A673 (cell line): ENCODE measurements around the gene JCHAIN. TPM values are rescaled to one million over a fixed set of nuclear protein-coding genes. Genes with fewer than 3 reads are reported as not detected.

Experiments
- BruUV-seq: library from RNA; stranded (reverse); fragments of 400-500 nt; replicated peaks from 2 replicates; lab custom pipeline; 2021; lab: Mats Ljungman, UMichigan
- CTCF ChIA-PET: fragments of 300-600 bp; sonication (Branson Sonifier 250); formaldehyde crosslinking; loops from one replicate; lab custom pipeline; 2022; ENCODE audit warnings: antibody characterized with exemption; lab: Charles Lee
- POLR2A ChIA-PET: fragments of 300-600 bp; sonication (Branson Sonifier 250); formaldehyde crosslinking; loops from one replicate; lab custom pipeline; 2022; ENCODE audit warnings: antibody characterized with exemption; ENCODE audit not compliant: low non-redundant PET; lab: Charles Lee
- DNase-seq: peaks from one replicate; pipeline ENCODE4 v3.0.0-alpha.2; 2015; ENCODE audit warnings: low spot score
- H3K27ac ChIP-seq: fragments of 200-600 bp; sonication (generic); 2 replicates; pipeline ENCODE4 v1.5.1; 2016; ENCODE audit warnings: mixed run types, low read depth, mild to moderate bottlenecking, mixed read lengths, antibody characterized with exemption, low read length; ENCODE audit not compliant: poor library complexity, severe bottlenecking
- H3K27me3 ChIP-seq: fragments of 200-600 bp; sonication (generic); replicated peaks from 2 replicates; pipeline ENCODE4 v1.6.1; 2017; ENCODE audit warnings: mixed run types, low read depth, mild to moderate bottlenecking, mixed read lengths, antibody characterized with exemption, low read length; ENCODE audit not compliant: insufficient read depth, poor library complexity
- H3K36me3 ChIP-seq: fragments of 200-600 bp; sonication (generic); 2 replicates; pipeline ENCODE4 v1.6.1; 2016; ENCODE audit warnings: mixed run types, mild to moderate bottlenecking, mixed read lengths, antibody characterized with exemption, low read length; ENCODE audit not compliant: insufficient read depth, poor library complexity, severe bottlenecking
- H3K4me1 ChIP-seq: fragments of 200-600 bp; sonication (generic); 2 replicates; pipeline ENCODE4 v1.6.1; 2017; ENCODE audit warnings: mixed run types, mild to moderate bottlenecking, mixed read lengths, antibody characterized with exemption, low read length; ENCODE audit not compliant: insufficient read depth, poor library complexity, severe bottlenecking
- H3K4me3 ChIP-seq: fragments of 200-600 bp; sonication (generic); 2 replicates; pipeline ENCODE4 v1.5.1; 2016; ENCODE audit warnings: low read depth, mixed run types, mild to moderate bottlenecking, mixed read lengths, low read length; ENCODE audit not compliant: poor library complexity, severe bottlenecking
- H3K9me3 ChIP-seq: fragments of 200-600 bp; sonication (generic); 2 replicates; pipeline ENCODE4 v1.6.1; 2016; ENCODE audit warnings: mixed run types, low read depth, mild to moderate bottlenecking, mixed read lengths, antibody characterized with exemption, low read length; ENCODE audit not compliant: poor library complexity, severe bottlenecking
- EZH2 ChIP-seq: fragments of 200-600 bp; sonication (generic); IDR thresholded peaks from 2 replicates; pipeline ENCODE4 v1.6.1; 2017; ENCODE audit warnings: borderline replicate concordance, low read depth, mild to moderate bottlenecking, mixed read lengths, antibody characterized with exemption, low read length; ENCODE audit not compliant: poor library complexity, severe bottlenecking
- intact Hi-C: fragments of 100-400 bp; cut with micrococcal nuclease; formaldehyde crosslinking; loops from one replicate; pipeline ENCODE4 v1.10.0; 2022; ENCODE audit not compliant: unreplicated experiment
- total RNA-seq: library from RNA; stranded (reverse); gene quantifications from 2 replicates; pipeline ENCODE4 v1.2.3, GENCODE V29; 2021
- TF ChIP-seq, protein P1 (sequence below): fragments of 300-800, 200-600 bp; sonication (generic); conservative IDR thresholded peaks from 2 replicates; pipeline ENCODE4 v1.5.1; 2017; ENCODE audit warnings: low read depth, mild to moderate bottlenecking, antibody characterized with exemption, low read length, moderate library complexity, mixed read lengths

JCHAIN gene
- total RNA-seq, 1 experiment from 2014 or later, result not detected

DNA sequence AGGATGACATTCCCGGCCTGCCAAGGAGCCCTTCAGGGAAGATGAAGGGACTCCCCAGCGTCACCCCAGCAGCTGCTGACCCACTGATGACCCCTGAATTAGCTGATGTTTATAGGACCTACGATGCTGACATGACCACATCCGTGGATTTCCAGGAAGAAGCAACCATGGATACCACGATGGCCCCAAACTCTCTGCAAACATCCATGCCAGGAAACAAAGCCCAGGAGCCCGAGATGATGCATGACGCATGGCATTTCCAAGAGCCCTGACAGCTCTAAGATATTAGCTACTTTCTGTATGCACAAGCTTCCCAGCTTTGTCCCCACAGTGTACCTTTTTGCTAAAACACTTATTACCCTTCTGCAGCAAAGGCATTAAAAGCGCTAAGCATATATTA is 59.8 kb downstream of the JCHAIN start:
- ChIA-PET POLR2A (no interaction called here), CTCF (no interaction called here)
- H3K36me3 ChIP-seq, result no peaks in the 10 kb centered on the region
- intact Hi-C loops, result no loop called here
- no peak overlapping the region for H3K4me3 ChIP-seq
- no peaks in the 10 kb centered on the region for H3K4me1 ChIP-seq
- TF ChIP-seq EZH2, result no peak
- TF ChIP-seq, protein P1, sequence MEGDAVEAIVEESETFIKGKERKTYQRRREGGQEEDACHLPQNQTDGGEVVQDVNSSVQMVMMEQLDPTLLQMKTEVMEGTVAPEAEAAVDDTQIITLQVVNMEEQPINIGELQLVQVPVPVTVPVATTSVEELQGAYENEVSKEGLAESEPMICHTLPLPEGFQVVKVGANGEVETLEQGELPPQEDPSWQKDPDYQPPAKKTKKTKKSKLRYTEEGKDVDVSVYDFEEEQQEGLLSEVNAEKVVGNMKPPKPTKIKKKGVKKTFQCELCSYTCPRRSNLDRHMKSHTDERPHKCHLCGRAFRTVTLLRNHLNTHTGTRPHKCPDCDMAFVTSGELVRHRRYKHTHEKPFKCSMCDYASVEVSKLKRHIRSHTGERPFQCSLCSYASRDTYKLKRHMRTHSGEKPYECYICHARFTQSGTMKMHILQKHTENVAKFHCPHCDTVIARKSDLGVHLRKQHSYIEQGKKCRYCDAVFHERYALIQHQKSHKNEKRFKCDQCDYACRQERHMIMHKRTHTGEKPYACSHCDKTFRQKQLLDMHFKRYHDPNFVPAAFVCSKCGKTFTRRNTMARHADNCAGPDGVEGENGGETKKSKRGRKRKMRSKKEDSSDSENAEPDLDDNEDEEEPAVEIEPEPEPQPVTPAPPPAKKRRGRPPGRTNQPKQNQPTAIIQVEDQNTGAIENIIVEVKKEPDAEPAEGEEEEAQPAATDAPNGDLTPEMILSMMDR, result no peak
- H3K9me3 ChIP-seq, result no peaks in the 10 kb centered on the region
- DNase-seq, result no peak
- H3K27ac ChIP-seq, result no peak overlapping the region
- no peaks in the 10 kb centered on the region for H3K27me3 ChIP-seq
- no TSS peak for BruUV-seq

Other genes with a start within 250 kb of the JCHAIN start
- not detected in 2 replicates for gene MUC7, start 194.3 kb downstream of the JCHAIN start, total RNA-seq
- gene AMTN, start 147.9 kb downstream of the JCHAIN start, total RNA-seq, result not detected in 2 replicates
- gene AMBN, start 74.3 kb downstream of the JCHAIN start, total RNA-seq, result 2.1 and 3.8 TPM in 2 replicates
- not detected in 2 replicates for gene ENAM, start 37.8 kb downstream of the JCHAIN start, total RNA-seq
- gene UTP3, start 22.0 kb upstream of the JCHAIN start, total RNA-seq, result 16.2 and 17.1 TPM in 2 replicates
- 25.1 and 27.5 TPM in 2 replicates for gene RUFY3, start 55.5 kb upstream of the JCHAIN start, total RNA-seq
- 58.5 and 63.2 TPM in 2 replicates for gene GRSF1, start 173.4 kb upstream of the JCHAIN start, total RNA-seq
- 17.5 and 21.0 TPM in 2 replicates for gene MOB1B, start 235.9 kb upstream of the JCHAIN start, total RNA-seq